ENCODE data around the gene EFCAB3. TPM values are rescaled to one million over a fixed set of nuclear protein-coding genes. Genes with fewer than 3 reads are reported as not detected.
"Not testable (repeated sequence)": the region's sequence is repeated elsewhere in the genome, so short reads cannot be mapped to it uniquely, and the experiment has no call there.

Gene EFCAB3
- total RNA-seq, 1 donor from 2014 or later: not detected

DNA sequence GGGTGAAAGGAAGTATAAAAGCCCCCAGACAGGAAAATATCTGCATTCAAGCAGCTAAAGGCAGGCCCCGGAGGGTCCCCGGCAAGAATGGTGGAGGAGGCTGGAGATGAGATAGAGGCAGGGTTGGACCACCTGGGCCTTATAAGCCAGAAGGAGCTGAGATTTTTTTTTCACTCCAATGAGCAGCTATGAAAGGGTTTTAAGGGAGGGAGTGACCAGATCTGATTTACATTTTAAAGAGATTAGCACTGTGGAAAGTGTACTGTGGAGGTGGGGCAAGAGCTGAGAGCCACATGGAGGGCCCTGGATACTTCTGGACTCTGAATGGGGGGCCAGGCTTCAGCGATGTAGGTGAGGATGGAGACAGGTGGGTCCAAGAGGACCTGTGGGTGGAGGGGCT, 84.1 kb downstream of the EFCAB3 start:
- DNase-seq (ENCODE audit: low read depth): not testable (repeated sequence)

DNA sequence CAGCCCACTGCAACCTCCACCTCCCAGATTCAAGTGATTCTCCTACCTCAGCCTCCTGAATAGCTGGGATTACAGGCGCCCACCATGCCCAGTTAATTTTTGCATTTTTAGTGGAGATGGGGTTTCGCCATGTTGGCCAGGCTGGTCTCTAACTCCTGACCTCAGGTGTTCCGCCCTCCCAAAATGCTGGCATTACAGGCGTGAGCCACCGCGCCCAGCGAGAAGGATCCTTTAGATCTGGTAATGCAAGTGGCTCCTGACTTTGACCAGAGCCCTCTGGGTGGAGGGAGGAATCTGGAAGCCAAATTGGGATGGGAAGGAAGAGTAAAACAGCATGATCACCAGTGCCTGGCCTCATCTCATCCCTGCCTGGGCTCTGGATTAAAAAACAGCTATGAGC, 84.9 kb downstream of the EFCAB3 start:
- DNase-seq (ENCODE audit: low read depth): not testable (repeated sequence)

Other genes with a start within 250 kb of the EFCAB3 start
- 23.5 and 26.1 TPM in 2 replicates for gene METTL2A, start 43.3 kb downstream of the EFCAB3 start, total RNA-seq
- gene TLK2, start 98.3 kb downstream of the EFCAB3 start, total RNA-seq: 51.4 and 71.1 TPM in 2 replicates
- gene MRC2, start 247.1 kb downstream of the EFCAB3 start, total RNA-seq: 143 and 161 TPM in 2 replicates